Tongue (tissue), 2 donors: ENCODE measurements around the gene ZFP92. TPM values are rescaled to one million over a fixed set of nuclear protein-coding genes. Genes with fewer than 3 reads are reported as not detected.

Experiments
- DNase-seq: peaks from one replicate; pipeline ENCODE4 v3.0.0-alpha.2; 2015
- total RNA-seq: library from RNA; depleted of rRNA; stranded (reverse); fragments of >200 nt; gene quantifications from one replicate; pipeline ENCODE4 v1.2.3, GENCODE V29; 2014

Gene ZFP92
- total RNA-seq, 1 donor from 2014 or later, result 1.4 TPM

GRCh38 chrX:153408871-153409351, 2.4 kb upstream of the ZFP92 start:
- DNase-seq, result no peak

- no peak for DNase-seq
Measured at GRCh38 chrX:153409414-153410101, 1.7 kb upstream of the ZFP92 start.

GRCh38 chrX:153410373-153410772, 899 bp upstream of the ZFP92 start:
- no peak for DNase-seq

- no peak for DNase-seq
Measured at GRCh38 chrX:153410888-153411254, 401 bp upstream of the ZFP92 start.

- DNase-seq, result peak; percentile 7
Measured at GRCh38 chrX:153411988-153412574, 809 bp downstream of the ZFP92 start.

- peak; percentile 19 for DNase-seq
Measured at GRCh38 chrX:153412746-153413720, 1.8 kb downstream of the ZFP92 start.

- no peak for DNase-seq
Measured at GRCh38 chrX:153413731-153414130, 2.5 kb downstream of the ZFP92 start.

- no peak for DNase-seq
Measured at GRCh38 chrX:153414856-153415510, 3.7 kb downstream of the ZFP92 start.

- DNase-seq, result no peak
Measured at GRCh38 chrX:153416781-153417450, 5.6 kb downstream of the ZFP92 start.

GRCh38 chrX:153417637-153418036, 6.4 kb downstream of the ZFP92 start:
- no peak for DNase-seq

- DNase-seq, result no peak
Measured at GRCh38 chrX:153420851-153421599, 9.8 kb downstream of the ZFP92 start.

GRCh38 chrX:153421856-153422255, 10.6 kb downstream of the ZFP92 start:
- DNase-seq, result no peak

- no peak for DNase-seq
Measured at GRCh38 chrX:153423652-153424051, 12.4 kb downstream of the ZFP92 start.

GRCh38 chrX:153426204-153426603, 14.9 kb downstream of the ZFP92 start:
- no peak for DNase-seq

- no peak for DNase-seq
Measured at GRCh38 chrX:153430796-153431195, 19.5 kb downstream of the ZFP92 start.

GRCh38 chrX:153433161-153433680, 21.9 kb downstream of the ZFP92 start:
- no peak for DNase-seq

GRCh38 chrX:153433781-153434285, 22.6 kb downstream of the ZFP92 start:
- DNase-seq, result no peak

- no peak for DNase-seq
Measured at GRCh38 chrX:153434801-153435200, 23.5 kb downstream of the ZFP92 start.

- no peak for DNase-seq
Measured at GRCh38 chrX:153435845-153436244, 24.6 kb downstream of the ZFP92 start.

GRCh38 chrX:153438532-153438931, 27.3 kb downstream of the ZFP92 start:
- peak; percentile 39 for DNase-seq

GRCh38 chrX:153439977-153440376, 28.7 kb downstream of the ZFP92 start:
- no peak for DNase-seq
